G401.6 (cell line): Measurements from ENCODE around the gene IGFBP2.

Experiments
- FAIRE-seq: peaks from 2 replicates; lab custom pipeline; 2012; peaks lifted over from hg19 to GRCh38; lab: Jason Lieb, UNC

Gene IGFBP2

GRCh38 chr2:216637472-216637871, 4.3 kb downstream of the IGFBP2 start:
- FAIRE-seq: no peak

GRCh38 chr2:216643986-216644659, 10.9 kb downstream of the IGFBP2 start:
- FAIRE-seq: no peak

- no peak for FAIRE-seq
These were observed 11.8 kb downstream of the IGFBP2 start for GRCh38 chr2:216644842-216645635.

GRCh38 chr2:216645636-216645950, 12.4 kb downstream of the IGFBP2 start:
- no peak for FAIRE-seq

GRCh38 chr2:216646116-216646515, 12.9 kb downstream of the IGFBP2 start:
- FAIRE-seq: no peak

GRCh38 chr2:216648105-216648504, 14.9 kb downstream of the IGFBP2 start:
- no peak for FAIRE-seq

GRCh38 chr2:216649574-216649973, 16.4 kb downstream of the IGFBP2 start:
- no peak for FAIRE-seq

- no peak for FAIRE-seq
These were observed 17.5 kb downstream of the IGFBP2 start for GRCh38 chr2:216650626-216651257.

- FAIRE-seq: no peak
These were observed 18.2 kb downstream of the IGFBP2 start for GRCh38 chr2:216651351-216651881.

- no peak for FAIRE-seq
These were observed 19.3 kb downstream of the IGFBP2 start for GRCh38 chr2:216652566-216652965.

- FAIRE-seq: no peak
These were observed 20.0 kb downstream of the IGFBP2 start for GRCh38 chr2:216653093-216653799.

- FAIRE-seq: no peak
These were observed 20.7 kb downstream of the IGFBP2 start for GRCh38 chr2:216653931-216654365.

GRCh38 chr2:216654528-216655052, 21.4 kb downstream of the IGFBP2 start:
- FAIRE-seq: no peak

- no peak for FAIRE-seq
These were observed 24.1 kb downstream of the IGFBP2 start for GRCh38 chr2:216657086-216657855.

- no peak for FAIRE-seq
These were observed 24.8 kb downstream of the IGFBP2 start for GRCh38 chr2:216657980-216658379.

- no peak for FAIRE-seq
These were observed 25.5 kb downstream of the IGFBP2 start for GRCh38 chr2:216658757-216659156.

GRCh38 chr2:216659276-216659675, 26.1 kb downstream of the IGFBP2 start:
- no peak for FAIRE-seq

GRCh38 chr2:216660496-216660895, 27.3 kb downstream of the IGFBP2 start:
- FAIRE-seq: no peak

- FAIRE-seq: no peak
These were observed 27.8 kb downstream of the IGFBP2 start for GRCh38 chr2:216661051-216661450.

- FAIRE-seq: no peak
These were observed 28.6 kb downstream of the IGFBP2 start for GRCh38 chr2:216661639-216662375.

- FAIRE-seq: no peak
These were observed 29.9 kb downstream of the IGFBP2 start for GRCh38 chr2:216663106-216663505.
